ENCODE measurements around the gene SETD3.

Gene SETD3

GRCh38 chr14:99432485-99432884 lies 48.2 kb downstream of the SETD3 start:
- TF ChIP-seq CREB1 (IDR thresholded peaks at IDR 0.05; ENCODE audit: low read depth): no peak
- TF ChIP-seq EP300 (IDR thresholded peaks at IDR 0.05; ENCODE audit: borderline replicate concordance): no peak

GRCh38 chr14:99431986-99432385 lies 48.7 kb downstream of the SETD3 start:
- TF ChIP-seq EGR1 (IDR thresholded peaks at IDR 0.05) (no peak), TAF1 (IDR thresholded peaks at IDR 0.05; ENCODE audit: low read depth) (no peak), TEAD4 (IDR thresholded peaks at IDR 0.05) (no peak), TCF12 (IDR thresholded peaks at IDR 0.05; ENCODE audit: low read depth) (no peak), EP300 (IDR thresholded peaks at IDR 0.05; ENCODE audit: borderline replicate concordance) (no peak), YY1 (IDR thresholded peaks at IDR 0.05; ENCODE audit: low read depth) (no peak), ZBTB7A (IDR thresholded peaks at IDR 0.05; ENCODE audit: low read depth) (no peak), REST (IDR thresholded peaks at IDR 0.05; ENCODE audit: low read depth) (no peak), USF1 (IDR thresholded peaks at IDR 0.05) (no peak), MAX (IDR thresholded peaks at IDR 0.05) (no peak)

GRCh38 chr14:99430491-99430890 lies 50.2 kb downstream of the SETD3 start:
- no peak for TF ChIP-seq EP300 (IDR thresholded peaks at IDR 0.05; ENCODE audit: borderline replicate concordance)
- TF ChIP-seq RAD21 (IDR thresholded peaks at IDR 0.05; ENCODE audit: low read depth): no peak
- TF ChIP-seq USF1 (IDR thresholded peaks at IDR 0.05): no peak
- no peak for TF ChIP-seq YY1 (IDR thresholded peaks at IDR 0.05; ENCODE audit: low read depth)
- TF ChIP-seq ZBTB7A (IDR thresholded peaks at IDR 0.05; ENCODE audit: low read depth): no peak
- no peak for TF ChIP-seq TEAD4 (IDR thresholded peaks at IDR 0.05)
- no peak for TF ChIP-seq CREB1 (IDR thresholded peaks at IDR 0.05; ENCODE audit: low read depth)
- TF ChIP-seq EGR1 (IDR thresholded peaks at IDR 0.05): no peak
- TF ChIP-seq REST (IDR thresholded peaks at IDR 0.05; ENCODE audit: low read depth): no peak
- TF ChIP-seq CEBPB (IDR thresholded peaks at IDR 0.05): no peak
- TF ChIP-seq FOXM1 (IDR thresholded peaks at IDR 0.05; ENCODE audit: borderline replicate concordance, low read depth): no peak
- no peak for TF ChIP-seq TAF1 (IDR thresholded peaks at IDR 0.05; ENCODE audit: low read depth)

- TF ChIP-seq CEBPB (IDR thresholded peaks at IDR 0.05) (no peak), MAX (IDR thresholded peaks at IDR 0.05) (no peak), CREB1 (IDR thresholded peaks at IDR 0.05; ENCODE audit: low read depth) (no peak), RAD21 (IDR thresholded peaks at IDR 0.05; ENCODE audit: low read depth) (no peak), REST (IDR thresholded peaks at IDR 0.05; ENCODE audit: low read depth) (no peak), USF1 (IDR thresholded peaks at IDR 0.05) (no peak), YY1 (IDR thresholded peaks at IDR 0.05; ENCODE audit: low read depth) (no peak), ZBTB7A (IDR thresholded peaks at IDR 0.05; ENCODE audit: low read depth) (no peak), TEAD4 (IDR thresholded peaks at IDR 0.05) (no peak), EGR1 (IDR thresholded peaks at IDR 0.05) (no peak), TAF1 (IDR thresholded peaks at IDR 0.05; ENCODE audit: low read depth) (no peak), NFIC (IDR thresholded peaks at IDR 0.05) (no peak), TCF12 (IDR thresholded peaks at IDR 0.05; ENCODE audit: low read depth) (no peak), FOXM1 (IDR thresholded peaks at IDR 0.05; ENCODE audit: borderline replicate concordance, low read depth) (no peak), EP300 (IDR thresholded peaks at IDR 0.05; ENCODE audit: borderline replicate concordance) (no peak)
Observed at GRCh38 chr14:99427632-99428300, 52.9 kb downstream of the SETD3 start.

Data from Ishikawa (cell line).